GM19463 (cell line): ENCODE data around the gene MAP2K7.

Experiments
- ATAC-seq: cut with Tn5 transposase; IDR thresholded peaks from one replicate; pipeline ENCODE4 v1.9.1; 2021; ENCODE audit warnings: mild to moderate bottlenecking, moderate library complexity; ENCODE audit not compliant: unreplicated experiment

Gene MAP2K7

DNA sequence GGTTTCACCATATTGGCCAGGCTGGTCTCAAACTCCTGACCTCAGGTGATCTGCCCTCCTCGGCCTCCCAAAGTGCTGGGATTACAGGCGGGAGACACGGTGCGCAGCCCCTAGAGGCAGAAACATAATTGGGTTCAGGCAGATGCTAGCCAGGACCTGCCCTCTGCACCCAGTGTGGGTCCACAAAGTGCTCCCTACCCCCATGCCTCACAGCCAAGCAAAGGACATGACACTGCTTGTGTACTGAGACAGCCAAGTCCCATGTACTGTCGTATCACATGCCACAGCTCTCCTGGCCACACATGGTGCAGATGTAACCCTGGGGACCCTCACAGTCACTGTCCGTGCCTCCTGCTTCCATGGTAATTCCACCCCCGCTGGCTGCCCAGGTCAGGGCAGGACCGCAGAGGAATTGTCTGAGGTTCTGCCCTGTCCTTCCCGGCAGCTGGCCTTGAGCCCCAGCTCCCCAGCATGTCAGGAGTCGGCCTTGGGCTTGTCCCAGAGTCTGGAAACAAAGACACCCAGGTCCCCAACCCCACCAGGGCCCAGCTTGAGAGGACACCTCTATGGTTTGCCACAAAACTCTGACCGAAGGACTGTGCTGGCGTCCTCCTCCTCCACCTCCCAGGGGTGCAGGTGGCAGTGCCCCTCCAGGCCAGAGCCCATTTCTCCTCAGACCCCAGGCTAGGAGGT, 37.1 kb upstream of the MAP2K7 start:
- no peak for ATAC-seq

GRCh38 chr19:7867092-7867844, 36.4 kb upstream of the MAP2K7 start:
- ATAC-seq, result no peak

- ATAC-seq, result no peak
Observed at GRCh38 chr19:7868326-7868670, 35.4 kb upstream of the MAP2K7 start.

- peak; percentile 47 for ATAC-seq
Observed at GRCh38 chr19:7868671-7869452, 34.8 kb upstream of the MAP2K7 start.

- ATAC-seq, result peak; percentile 63
Observed at GRCh38 chr19:7869453-7869909, 34.2 kb upstream of the MAP2K7 start.

- no peak for ATAC-seq
Observed at GRCh38 chr19:7869910-7870511, 33.7 kb upstream of the MAP2K7 start.

GRCh38 chr19:7870571-7871436, 32.9 kb upstream of the MAP2K7 start:
- ATAC-seq, result no peak

- no peak for ATAC-seq
Observed at GRCh38 chr19:7871437-7872305, 32.0 kb upstream of the MAP2K7 start.

- ATAC-seq, result no peak
Observed at GRCh38 chr19:7872306-7873204, 31.1 kb upstream of the MAP2K7 start.

DNA sequence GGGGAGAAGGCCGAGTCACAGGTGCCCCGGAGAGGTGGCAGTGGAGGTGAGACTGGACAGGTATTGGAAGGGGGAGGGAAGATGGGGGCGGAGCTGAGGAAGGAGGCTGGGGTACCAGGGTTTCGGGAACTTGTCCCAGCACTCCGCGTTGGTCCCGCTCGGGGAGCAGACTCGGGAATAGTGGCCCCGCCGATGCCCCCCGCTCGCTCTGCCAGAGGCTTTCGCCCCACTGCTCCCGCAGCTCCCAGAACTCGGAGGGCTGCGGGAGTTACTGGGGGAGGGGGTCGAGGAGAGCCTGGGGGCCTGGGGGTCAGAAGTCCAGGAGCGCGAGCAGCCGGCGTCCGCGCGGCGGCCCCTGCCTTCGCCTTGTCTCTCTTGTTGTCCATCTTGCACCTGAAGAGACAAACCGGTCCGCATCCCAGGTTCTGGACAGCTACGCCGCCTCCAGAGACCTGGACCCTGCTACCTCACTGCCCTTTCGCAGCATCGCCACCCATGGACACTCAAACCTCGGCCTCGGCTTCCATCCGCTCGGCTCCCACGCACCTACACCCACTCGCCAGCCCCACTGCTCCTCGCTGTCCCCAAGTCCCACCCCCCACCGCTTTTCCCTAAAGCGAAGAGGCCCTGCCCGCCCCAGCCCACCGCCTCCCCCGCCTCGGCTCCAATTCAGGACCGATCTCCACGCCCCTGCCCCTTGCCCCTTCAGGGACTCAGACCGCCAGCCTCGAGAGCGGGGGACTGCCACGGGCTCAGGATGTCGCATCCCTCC, 30.2 kb upstream of the MAP2K7 start:
- no peak for ATAC-seq

DNA sequence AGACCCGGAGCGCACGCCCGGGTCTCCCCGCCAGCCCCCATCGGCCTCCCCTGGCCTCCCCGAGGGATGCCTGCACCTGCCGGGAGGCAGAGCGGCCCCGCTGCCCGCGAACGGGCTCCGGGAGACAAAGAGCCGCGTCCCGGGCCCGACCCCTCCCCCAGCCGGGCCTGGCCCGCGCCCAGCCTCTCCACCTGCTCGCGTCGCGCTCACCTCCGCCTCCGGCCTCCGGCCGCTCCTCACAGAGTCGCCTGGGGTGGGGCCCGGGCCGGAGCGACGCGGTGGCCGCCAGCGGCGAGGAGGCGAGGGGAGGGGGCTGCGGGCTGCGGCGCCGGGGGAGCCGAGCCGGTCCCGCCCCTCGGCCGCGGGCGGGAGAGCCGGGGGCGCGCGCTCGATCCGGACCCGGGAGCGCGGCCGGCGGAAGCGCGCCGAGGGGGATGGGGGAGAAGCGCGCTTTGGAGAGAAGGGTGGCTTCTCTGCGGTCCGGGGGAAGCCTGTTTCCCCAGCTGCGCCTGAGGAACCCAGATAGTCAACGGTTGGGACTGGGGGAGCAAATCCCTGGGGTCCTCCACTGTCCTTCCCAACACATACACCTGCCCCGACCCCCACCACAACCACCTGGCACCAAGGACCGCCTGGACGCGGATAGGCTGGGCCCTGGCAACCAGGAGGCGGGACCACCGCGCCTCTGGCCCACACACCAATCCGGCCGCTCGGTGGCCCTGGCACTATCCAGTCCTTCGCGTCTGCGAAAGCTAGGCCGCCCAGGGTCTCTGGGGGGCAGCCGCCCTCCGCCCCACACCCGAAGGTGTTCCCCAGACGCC, 29.4 kb upstream of the MAP2K7 start, which contains the start of gene PRR36:
Gene PRR36, minus strand, starts transcription at position 315 of the 821 bp plus-strand sequence. CDS start 701 bp downstream, outside the sequence.
- ATAC-seq, result no peak

DNA sequence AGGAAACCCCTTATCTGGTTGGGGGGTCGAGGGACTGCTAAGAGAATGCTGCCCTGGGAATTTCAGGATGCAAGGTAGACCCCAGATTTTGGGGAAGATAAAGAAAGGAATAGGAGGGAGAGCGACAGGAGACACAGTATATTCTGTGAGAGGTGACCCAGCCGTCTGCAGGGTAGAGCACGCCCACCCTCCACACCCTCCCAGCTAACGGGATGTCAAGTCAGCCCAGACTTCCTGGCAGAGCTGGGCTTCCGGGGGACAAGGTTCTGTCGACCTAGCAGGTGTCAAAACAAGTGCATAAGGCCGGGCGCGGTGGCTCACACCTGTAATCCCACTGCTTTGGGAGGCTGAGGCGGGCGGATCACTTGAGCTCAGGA, 28.8 kb upstream of the MAP2K7 start:
- ATAC-seq, result no peak

DNA sequence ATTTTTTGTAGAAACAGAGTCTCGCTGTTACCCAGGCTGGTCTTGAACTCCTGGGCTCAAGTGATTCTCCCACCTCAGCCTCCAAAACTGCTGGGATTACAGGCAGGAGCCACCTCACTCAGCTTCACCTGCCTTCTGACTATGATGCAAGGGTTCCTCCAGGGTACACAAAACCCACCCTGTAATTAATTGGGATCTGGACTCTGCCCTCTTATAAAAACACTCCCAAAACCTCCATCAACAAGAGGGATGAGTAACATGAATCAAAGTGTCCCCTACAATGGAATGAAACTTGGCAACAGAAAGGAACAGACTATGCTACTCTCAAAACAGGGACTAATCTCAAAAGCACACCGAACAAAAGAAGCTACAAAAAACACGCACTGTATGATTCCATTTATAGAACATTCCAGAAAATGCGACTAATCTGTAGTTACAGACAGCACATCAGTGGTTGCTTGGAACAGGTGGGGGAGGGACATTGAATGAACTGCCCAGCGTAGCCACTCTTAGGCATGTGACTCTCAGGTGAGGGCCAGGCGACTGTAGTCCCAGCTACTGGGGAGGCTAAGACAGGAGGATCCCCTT, 26.3 kb upstream of the MAP2K7 start:
- no peak for ATAC-seq

DNA sequence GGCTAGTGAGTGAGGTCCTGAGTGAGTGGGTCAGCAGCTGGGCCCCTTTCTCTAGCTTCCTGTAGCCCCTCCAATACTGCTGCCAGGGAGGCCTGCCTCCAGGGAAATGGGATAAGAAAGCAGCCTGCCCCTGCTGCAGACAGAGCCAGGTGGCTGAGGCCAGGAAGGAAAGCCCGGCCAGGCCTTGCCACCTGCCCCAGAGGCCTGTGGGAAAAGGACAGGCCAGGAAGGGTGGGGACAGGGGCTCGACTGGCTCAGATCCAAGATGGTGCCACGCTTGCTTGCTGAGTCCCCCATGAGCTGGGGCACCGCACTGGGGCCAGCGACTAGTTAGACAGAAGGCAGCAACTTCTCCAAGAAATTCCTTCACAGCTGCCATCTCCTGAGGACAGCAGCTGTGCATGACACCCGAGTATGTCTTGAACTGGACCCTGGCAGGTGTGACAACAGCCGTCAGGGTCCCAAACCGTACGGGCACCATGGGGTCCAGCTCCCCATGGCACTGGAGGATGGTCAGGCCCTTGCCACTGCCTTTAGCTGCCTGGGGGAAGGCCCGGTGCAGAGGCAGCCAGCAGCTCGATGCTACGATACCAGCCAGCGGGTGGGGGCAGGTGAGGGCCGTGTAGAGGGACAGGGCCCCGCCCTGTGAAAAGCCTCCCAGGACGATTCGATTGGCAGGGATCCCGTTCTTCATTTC, 24.4 kb upstream of the MAP2K7 start:
- ATAC-seq, result no peak

DNA sequence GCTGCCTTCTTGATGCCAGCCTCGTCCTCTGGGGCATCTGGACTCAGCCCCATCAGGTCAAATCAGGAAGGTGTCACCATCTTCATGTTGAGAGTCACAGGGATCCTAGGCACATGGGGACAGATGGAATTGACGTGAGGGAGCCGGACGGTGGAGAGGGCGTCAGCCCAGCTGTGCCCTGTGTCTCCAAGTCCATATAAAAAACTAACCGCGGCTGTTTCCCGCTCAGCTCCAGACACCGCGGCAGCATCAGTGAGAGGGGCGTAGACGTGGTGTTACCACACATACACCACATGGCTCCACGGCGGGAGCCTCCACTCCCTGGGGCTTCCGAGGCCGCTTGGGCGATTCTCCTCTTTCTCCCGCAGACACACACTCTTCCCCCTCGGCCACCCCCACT, 23.8 kb upstream of the MAP2K7 start:
- ATAC-seq, result no peak

GRCh38 chr19:7881910-7882309, 21.8 kb upstream of the MAP2K7 start:
- no peak for ATAC-seq
